CD4-positive, alpha-beta T cell treated with Interleukin-1 beta for 1 hour (primary cell): ENCODE results near the gene ALG13.
"Not testable (repeated sequence)": the region's sequence is repeated elsewhere in the genome, so short reads cannot be mapped to it uniquely, and the experiment has no call there.

Experiments used
- DNase-seq, 2 donors: peaks; one replicate each; pipeline ENCODE4 v3.0.0-alpha.2; 2020 to 2022

The ALG13 gene

GRCh38 chrX:111680988-111681779 is at the start of gene ALG13:
TSS of gene ALG13 (plus strand) at chrX:111681170. CDS start at chrX:111681219, 49 bp downstream.
- peak; percentile 90 to 95 for DNase-seq

- DNase-seq = no peak
These were observed 45.9 kb upstream of the ALG13 start for GRCh38 chrX:111634823-111635729.

GRCh38 chrX:111641969-111642368 is 39.0 kb upstream of the ALG13 start:
- no peak for DNase-seq

GRCh38 chrX:111645165-111645564 is 35.8 kb upstream of the ALG13 start:
- DNase-seq = not testable (repeated sequence)

- no peak for DNase-seq
These were observed 35.4 kb upstream of the ALG13 start for GRCh38 chrX:111645607-111646006.

GRCh38 chrX:111646515-111646914 is 34.5 kb upstream of the ALG13 start:
- no peak for DNase-seq

- DNase-seq = no peak
These were observed 32.2 kb upstream of the ALG13 start for GRCh38 chrX:111648802-111649201.

GRCh38 chrX:111649638-111650037 is 31.3 kb upstream of the ALG13 start:
- no peak for DNase-seq

- no peak for DNase-seq
These were observed 30.1 kb upstream of the ALG13 start for GRCh38 chrX:111650845-111651244.

GRCh38 chrX:111652719-111653118 is 28.3 kb upstream of the ALG13 start:
- DNase-seq = no peak

- no peak for DNase-seq
These were observed 19.7 kb upstream of the ALG13 start for GRCh38 chrX:111661241-111661640.

- DNase-seq = no peak
These were observed 18.7 kb upstream of the ALG13 start for GRCh38 chrX:111662292-111662691.

GRCh38 chrX:111671668-111672067 is 9.3 kb upstream of the ALG13 start:
- no peak for DNase-seq

GRCh38 chrX:111687305-111687704 is 6.3 kb downstream of the ALG13 start:
- DNase-seq = no peak

GRCh38 chrX:111695297-111695880 is 14.4 kb downstream of the ALG13 start:
- DNase-seq = no peak

- DNase-seq = no peak
These were observed 38.6 kb downstream of the ALG13 start for GRCh38 chrX:111719426-111720210.

- DNase-seq = no peak
These were observed 47.1 kb downstream of the ALG13 start for GRCh38 chrX:111728096-111728495.

- no peak for DNase-seq
These were observed 50.4 kb downstream of the ALG13 start for GRCh38 chrX:111731351-111731750.

GRCh38 chrX:111736571-111736970 is 55.6 kb downstream of the ALG13 start:
- DNase-seq = no peak

- DNase-seq = no peak
These were observed 61.0 kb downstream of the ALG13 start for GRCh38 chrX:111742018-111742417.

GRCh38 chrX:111743316-111743715 is 62.3 kb downstream of the ALG13 start:
- DNase-seq = no peak

GRCh38 chrX:111756486-111756885 is 75.5 kb downstream of the ALG13 start:
- DNase-seq = no peak

GRCh38 chrX:111759686-111760085 is 78.7 kb downstream of the ALG13 start:
- no peak for DNase-seq
